Esophagus muscularis mucosa (tissue), 4 donors: ENCODE data around the gene DAAM2. TPM values are rescaled to one million over a fixed set of nuclear protein-coding genes. Genes with fewer than 3 reads are reported as not detected.
A peak's percentile ranks its signal among the peaks of the same experiment; 100 is the strongest.

Experiments used
- DNase-seq: peaks from one replicate; pipeline ENCODE4 v3.0.0-alpha.2; 2017; ENCODE audit errors: extremely low spot score
- H3K27ac ChIP-seq, 4 donors: fragments of 200-600 bp; sonication (generic); replicated peaks in 1 of 4; 1 replicate in 3 of 4; 2 replicates in 1 of 4; pipeline ENCODE4 v1.5.1; 2016 to 2019; ENCODE audit warnings: mild to moderate bottlenecking in 1 of 4
- H3K27me3 ChIP-seq, 4 donors: fragments of 200-600 bp; sonication (generic); one replicate each; pipeline versions ENCODE4 v1.5.1 to v1.6.0; 2016 to 2019
- H3K36me3 ChIP-seq, 4 donors: fragments of 200-600 bp; sonication (generic); one replicate each; pipeline ENCODE4 v1.5.1; 2016 to 2019
- H3K4me1 ChIP-seq, 4 donors: fragments of 200-600 bp; sonication (generic); one replicate each; pipeline ENCODE4 v1.5.1; 2016 to 2019
- H3K4me3 ChIP-seq, 4 donors: fragments of 200-600 bp; sonication (generic); 1 replicate in 2 of 4; 2 replicates in 2 of 4; pipeline ENCODE4 v1.5.1; 2016 to 2019; ENCODE audit warnings: mild to moderate bottlenecking in 4 of 4, moderate library complexity in 1 of 4
- H3K9me3 ChIP-seq, 4 donors: fragments of 200-600 bp; sonication (generic); 1 replicate in 3 of 4; 2 replicates in 1 of 4; pipeline ENCODE4 v1.5.1; 2016 to 2019
- CTCF ChIP-seq, 3 experiments: fragments of 200-600 bp in 2 of 3; fragments of 450-650 bp in 1 of 3; sonication (generic) in 2 of 3; IDR thresholded peaks; one replicate each; pipeline ENCODE4 v1.5.1; 2017 to 2019; ENCODE audit warnings: antibody characterized with exemption in 3 of 3, mild to moderate bottlenecking in 2 of 3, moderate library complexity in 1 of 3
- EP300 ChIP-seq: sonication (generic); formaldehyde crosslinking; IDR thresholded peaks from one replicate; pipeline ENCODE4 v1.6.1; 2017; ENCODE audit warnings: antibody characterized with exemption
- POLR2A ChIP-seq: fragments of 450-650 bp; IDR thresholded peaks from one replicate; pipeline ENCODE4 v1.6.1; 2017; ENCODE audit warnings: antibody characterized with exemption, moderate library complexity, mild to moderate bottlenecking, low read depth
- POLR2AphosphoS5 ChIP-seq, 2 donors: sonication (generic); formaldehyde crosslinking; IDR thresholded peaks; one replicate each; pipeline ENCODE4 v1.6.1; 2017; ENCODE audit warnings: antibody characterized with exemption in 2 of 2
- WGBS: methylation state at CpG from one replicate; pipeline ENCODE4 v1.1.5; 2018; 5-methylcytosine and 5-hydroxymethylcytosine counted together
- intact Hi-C: fragments of 100-400 bp; cut with DNase I; formaldehyde crosslinking; loops from one replicate; pipeline ENCODE4 v1.15.1; 2023
- total RNA-seq, 4 donors: library from RNA; depleted of rRNA; stranded (reverse); fragments of >200 nt; gene quantifications; one replicate each; pipeline versions ENCODE4 v1.1.0 to v1.2.1, GENCODE V29; 2016

The DAAM2 gene
- total RNA-seq, 4 donors from 2014 or later = 221 to 446 (median 392) TPM

DNA sequence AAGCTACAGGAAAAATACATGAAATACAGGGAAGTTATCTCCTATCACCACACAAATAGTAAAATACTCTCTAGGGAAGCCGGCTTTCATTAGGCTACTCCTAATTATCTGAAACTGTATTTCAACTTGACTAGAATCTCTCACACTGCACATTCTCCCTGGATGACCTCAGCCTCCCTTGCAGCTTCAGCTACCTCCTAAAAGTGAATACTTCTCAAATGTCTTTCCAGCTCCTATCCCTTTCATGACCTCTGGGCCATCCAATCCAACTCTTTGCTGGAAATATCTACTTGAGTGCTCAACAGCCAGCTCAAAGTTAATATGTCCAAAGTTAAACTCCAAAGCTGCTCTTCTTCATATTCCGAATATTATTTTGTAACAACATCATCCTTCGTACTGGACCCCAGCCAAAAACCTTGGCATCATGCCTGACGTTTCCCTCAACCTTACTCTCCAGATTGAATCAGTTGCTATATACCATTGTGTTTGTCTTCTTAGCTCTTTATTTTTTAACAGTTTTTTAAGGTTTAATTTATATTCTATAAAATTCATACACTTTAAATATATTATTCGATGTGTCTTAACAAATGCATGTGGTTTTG lies 37.6 kb upstream of the DAAM2 start:
- TF ChIP-seq CTCF (IDR thresholded peaks at IDR 0.05) (no peak), POLR2AphosphoS5 (IDR thresholded peaks at IDR 0.05) (peak in 1 of 2 donors; percentile 7)
- DNase-seq = no peak
- WGBS = 44% methylated on average over 5 of the region's 5 CpGs
- no peaks in the 10 kb centered on the region for H3K36me3 ChIP-seq
- H3K4me3 ChIP-seq = no peak overlapping the region
- H3K9me3 ChIP-seq = no peaks in the 10 kb centered on the region
- peak overlapping the region; percentile 37 to 63 (median 40) for H3K27ac ChIP-seq
- no peaks in the 10 kb centered on the region for H3K27me3 ChIP-seq
- H3K4me1 ChIP-seq = peaks cover 14 to 34% (median 21%) of the 10 kb centered on the region in 4 donors
- intact Hi-C loops = no loop called here

DNA sequence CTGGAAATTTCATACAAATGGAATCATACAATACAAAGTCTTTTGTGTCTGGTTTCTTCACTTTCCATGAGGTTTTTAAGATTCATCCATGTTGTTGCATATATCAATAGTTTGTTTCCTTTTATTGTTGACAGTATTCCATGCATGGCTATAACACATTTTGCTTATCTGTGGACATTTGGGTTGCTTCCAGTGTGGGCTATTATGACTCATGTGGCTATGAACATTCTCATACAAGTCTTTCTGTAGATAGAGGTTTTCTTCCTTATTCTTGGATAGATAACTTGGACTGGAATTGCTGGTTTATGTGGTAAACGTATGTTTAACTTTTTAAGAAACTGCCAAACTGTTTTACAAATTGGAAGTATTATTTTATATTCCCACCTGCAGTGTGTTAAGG lies 36.9 kb upstream of the DAAM2 start:
- no peaks in the 10 kb centered on the region for H3K9me3 ChIP-seq
- intact Hi-C loops = no loop called here
- WGBS = 71% methylated on average over 1 of the region's 1 CpG
- peak overlapping the region in 1 of 4 donors; percentile 37 for H3K27ac ChIP-seq
- H3K27me3 ChIP-seq = no peaks in the 10 kb centered on the region
- no peak overlapping the region for H3K4me3 ChIP-seq
- no peak for TF ChIP-seq EP300
- no peak for TF ChIP-seq CTCF (IDR thresholded peaks at IDR 0.05)
- TF ChIP-seq POLR2A = no peak
- no peak for TF ChIP-seq POLR2AphosphoS5 (IDR thresholded peaks at IDR 0.05)
- H3K36me3 ChIP-seq = no peaks in the 10 kb centered on the region
- peaks cover 19 to 40% (median 28%) of the 10 kb centered on the region in 4 donors for H3K4me1 ChIP-seq
- no peak for DNase-seq

GRCh38 chr6:39756582-39756981 lies 35.6 kb upstream of the DAAM2 start:
- TF ChIP-seq POLR2AphosphoS5 (IDR thresholded peaks at IDR 0.05) (no peak), CTCF (IDR thresholded peaks at IDR 0.05) (no peak)
- intact Hi-C loops = no loop called here
- DNase-seq = no peak
- Histone ChIP-seq H3K36me3 (no peaks in the 10 kb centered on the region), H3K9me3 (no peaks in the 10 kb centered on the region), H3K4me3 (no peak overlapping the region), H3K27me3 (no peaks in the 10 kb centered on the region), H3K27ac (no peak overlapping the region), H3K4me1 (peaks cover 28 to 50% (median 37%) of the 10 kb centered on the region in 4 donors)
- WGBS = 97% methylated on average over 2 of the region's 2 CpGs

DNA sequence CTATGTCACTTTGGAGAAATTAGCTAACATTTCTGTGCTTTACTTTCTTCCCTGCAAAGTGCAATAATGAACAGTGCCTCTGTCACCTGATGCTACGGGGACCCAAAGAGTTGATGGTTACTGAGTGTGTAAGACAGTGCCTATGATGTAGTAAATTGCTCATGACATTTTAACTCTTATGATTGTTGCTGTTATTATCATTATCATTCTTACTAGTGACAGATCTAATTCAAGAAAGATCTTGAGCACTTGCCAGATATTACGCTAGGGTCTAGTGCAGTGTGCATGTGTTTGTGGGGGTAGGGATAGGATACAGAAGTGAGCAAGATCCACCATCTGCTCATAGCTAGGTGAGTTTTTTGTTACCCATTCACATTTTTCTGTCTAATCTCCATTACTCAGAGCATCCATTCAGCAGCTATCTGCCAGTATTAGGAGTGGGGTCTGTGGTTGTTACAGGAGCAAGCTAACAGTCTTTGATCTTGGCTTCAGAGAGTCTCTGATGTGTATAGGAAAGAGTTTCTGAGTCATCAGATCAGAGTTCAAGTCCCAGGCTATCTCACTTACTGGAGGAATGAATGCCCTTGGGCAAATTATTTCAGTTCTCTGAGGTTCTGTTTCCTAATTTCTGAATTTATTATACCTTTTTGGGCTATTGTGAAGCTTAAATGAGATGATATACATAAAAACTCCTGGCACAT lies 33.1 kb upstream of the DAAM2 start:
- WGBS = 71% methylated on average over 2 of the region's 2 CpGs
- TF ChIP-seq CTCF (IDR thresholded peaks at IDR 0.05) (no peak), POLR2A (no peak), POLR2AphosphoS5 (IDR thresholded peaks at IDR 0.05) (no peak), EP300 (no peak)
- intact Hi-C loops = no loop called here

More for the DNA sequence above, 33.1 kb upstream of the DAAM2 start:
- Histone ChIP-seq H3K4me1 (peaks cover 17 to 37% (median 27%) of the 10 kb centered on the region in 4 donors), H3K9me3 (no peaks in the 10 kb centered on the region), H3K27ac (peak overlapping the region in 1 of 4 donors; percentile 16), H3K36me3 (no peaks in the 10 kb centered on the region), H3K27me3 (no peaks in the 10 kb centered on the region), H3K4me3 (no peak overlapping the region)
- DNase-seq = no peak
